ENCODE data around the gene TRPM5. TPM values are rescaled to one million over a fixed set of nuclear protein-coding genes. Genes with fewer than 3 reads are reported as not detected.

Gene TRPM5
- total RNA-seq, 4 donors from 2014 or later: not detected

- 66 to 79% methylated on average over 20 of the region's 20 CpGs for WGBS, 2 donors
- intact Hi-C loops (cut with DNase I; ENCODE audit: low total_unique reads): no loop called here
- DNase-seq (ENCODE audit: low spot score in 2 of 2): no peak
- H3K4me3 ChIP-seq (ENCODE audit: low read depth, poor library complexity, severe bottlenecking): no peak overlapping the region
- TF ChIP-seq CTCF (IDR thresholded peaks at IDR 0.05) (no peak), POLR2A (IDR thresholded peaks at IDR 0.05) (no peak)
Observed at GRCh38 chr11:2459016-2459725, 14.9 kb upstream of the TRPM5 start.

- TF ChIP-seq CTCF (IDR thresholded peaks at IDR 0.05) (no peak), POLR2A (IDR thresholded peaks at IDR 0.05) (no peak)
Observed at GRCh38 chr11:2458321-2458720, 14.0 kb upstream of the TRPM5 start.

GRCh38 chr11:2453436-2453835 lies 9.1 kb upstream of the TRPM5 start:
- H3K4me3 ChIP-seq (ENCODE audit: low read depth, poor library complexity, severe bottlenecking): no peak overlapping the region
- DNase-seq (ENCODE audit: low spot score in 2 of 2): no peak
- 87 to 93% methylated on average over 5 of the region's 5 CpGs for WGBS, 2 donors
- intact Hi-C loops (cut with DNase I; ENCODE audit: low total_unique reads): no loop called here
- TF ChIP-seq CTCF (IDR thresholded peaks at IDR 0.05) (no peak), POLR2A (IDR thresholded peaks at IDR 0.05) (no peak)

More at GRCh38 chr11:2458321-2458720, 14.0 kb upstream of the TRPM5 start:
- intact Hi-C loops (cut with DNase I; ENCODE audit: low total_unique reads): no loop called here
- H3K4me3 ChIP-seq (ENCODE audit: low read depth, poor library complexity, severe bottlenecking): no peak overlapping the region
- DNase-seq (ENCODE audit: low spot score in 2 of 2): no peak
- WGBS, 2 donors: 81 to 85% methylated on average over 13 of the region's 13 CpGs

GRCh38 chr11:2452321-2453012 lies 8.2 kb upstream of the TRPM5 start:
- H3K4me3 ChIP-seq (ENCODE audit: low read depth, poor library complexity, severe bottlenecking): no peak overlapping the region
- intact Hi-C loops (cut with DNase I; ENCODE audit: low total_unique reads): no loop called here
- TF ChIP-seq POLR2A (IDR thresholded peaks at IDR 0.05) (no peak), CTCF (IDR thresholded peaks at IDR 0.05) (no peak)
- whole genome bisulfite sequencing, 2 donors: 29 to 43% methylated on average over 17 to 19 of the region's 20 CpGs
- no peak for DNase-seq (ENCODE audit: low spot score in 2 of 2)

- no peak for DNase-seq (ENCODE audit: low spot score in 2 of 2)
- no peak overlapping the region for H3K4me3 ChIP-seq (ENCODE audit: low read depth, poor library complexity, severe bottlenecking)
- intact Hi-C loops (cut with DNase I; ENCODE audit: low total_unique reads): no loop called here
- WGBS, 2 donors: 56 to 64% methylated on average over 6 of the region's 6 CpGs
- no peak for TF ChIP-seq POLR2A (IDR thresholded peaks at IDR 0.05)
- TF ChIP-seq CTCF (IDR thresholded peaks at IDR 0.05): no peak
Observed at GRCh38 chr11:2451916-2452315, 7.6 kb upstream of the TRPM5 start.
